Hematopoietic multipotent progenitor cell treated with erythropoietin and hydrocortisone succinate and interleukin-3 and kit ligand, for 17 days (in vitro differentiated cells): ENCODE results near the gene PLEKHA6.
A peak's percentile ranks its signal among the peaks of the same experiment; 100 is the strongest.

Source experiments
- DNase-seq: peaks from one replicate; pipeline ENCODE4 v3.0.0-alpha.2; 2015; ENCODE audit warnings: low spot score

Gene PLEKHA6

GRCh38 chr1:204213668-204214662, 145.8 kb downstream of the PLEKHA6 start, which contains the start of gene GOLT1A:
Gene GOLT1A, minus strand, starts transcription at chr1:204213988. Its CDS starts 82 bp downstream, at chr1:204213906.
- DNase-seq: no peak

- DNase-seq: no peak
These were observed 147.0 kb downstream of the PLEKHA6 start for GRCh38 chr1:204212715-204213114.

GRCh38 chr1:204211046-204211445, 148.7 kb downstream of the PLEKHA6 start:
- no peak for DNase-seq

- peak; percentile 37 for DNase-seq
These were observed 152.6 kb downstream of the PLEKHA6 start for GRCh38 chr1:204207136-204207616.

- no peak for DNase-seq
These were observed 153.6 kb downstream of the PLEKHA6 start for GRCh38 chr1:204206121-204206520.

GRCh38 chr1:204205486-204205885, 154.2 kb downstream of the PLEKHA6 start:
- DNase-seq: no peak

- no peak for DNase-seq
These were observed 154.8 kb downstream of the PLEKHA6 start for GRCh38 chr1:204204944-204205343.

- DNase-seq: no peak
These were observed 156.4 kb downstream of the PLEKHA6 start for GRCh38 chr1:204203206-204203767.

- DNase-seq: no peak
These were observed 157.2 kb downstream of the PLEKHA6 start for GRCh38 chr1:204202481-204202880.

GRCh38 chr1:204201348-204202040, 158.2 kb downstream of the PLEKHA6 start:
- DNase-seq: no peak

- no peak for DNase-seq
These were observed 160.2 kb downstream of the PLEKHA6 start for GRCh38 chr1:204199579-204199978.

- DNase-seq: no peak
These were observed 161.1 kb downstream of the PLEKHA6 start for GRCh38 chr1:204198348-204199340.

- DNase-seq: no peak
These were observed 162.7 kb downstream of the PLEKHA6 start for GRCh38 chr1:204197068-204197467.

- no peak for DNase-seq
These were observed 163.5 kb downstream of the PLEKHA6 start, which contains the start of gene KISS1 for GRCh38 chr1:204196068-204196795. Gene KISS1, minus strand, starts transcription at chr1:204196491. Its CDS starts 3,615 bp downstream, at chr1:204192876.

- no peak for DNase-seq
These were observed 165.0 kb downstream of the PLEKHA6 start for GRCh38 chr1:204194771-204195170.

- DNase-seq: no peak
These were observed 165.6 kb downstream of the PLEKHA6 start for GRCh38 chr1:204194080-204194479.

GRCh38 chr1:204192589-204193352, 167.0 kb downstream of the PLEKHA6 start:
- no peak for DNase-seq

GRCh38 chr1:204192046-204192445, 167.7 kb downstream of the PLEKHA6 start:
- DNase-seq: no peak

- DNase-seq: no peak
These were observed 168.3 kb downstream of the PLEKHA6 start for GRCh38 chr1:204191456-204191855.
